Measurements from ENCODE around the gene ARHGAP10.
A peak's percentile ranks its signal among the peaks of the same experiment; 100 is the strongest.

The ARHGAP10 gene

GRCh38 chr4:147732518-147733235 lies 789 bp downstream of the ARHGAP10 start:
- no peak for TF ChIP-seq TCF12 (IDR thresholded peaks at IDR 0.05; ENCODE audit: low read depth)
- TF ChIP-seq, protein P1, sequence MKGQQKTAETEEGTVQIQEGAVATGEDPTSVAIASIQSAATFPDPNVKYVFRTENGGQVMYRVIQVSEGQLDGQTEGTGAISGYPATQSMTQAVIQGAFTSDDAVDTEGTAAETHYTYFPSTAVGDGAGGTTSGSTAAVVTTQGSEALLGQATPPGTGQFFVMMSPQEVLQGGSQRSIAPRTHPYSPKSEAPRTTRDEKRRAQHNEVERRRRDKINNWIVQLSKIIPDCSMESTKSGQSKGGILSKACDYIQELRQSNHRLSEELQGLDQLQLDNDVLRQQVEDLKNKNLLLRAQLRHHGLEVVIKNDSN (IDR thresholded peaks at IDR 0.05), result peak; percentile 65
- TF ChIP-seq ZBTB7A (IDR thresholded peaks at IDR 0.05; ENCODE audit: low read depth), result peak; percentile 74
- TF ChIP-seq, protein P2, sequence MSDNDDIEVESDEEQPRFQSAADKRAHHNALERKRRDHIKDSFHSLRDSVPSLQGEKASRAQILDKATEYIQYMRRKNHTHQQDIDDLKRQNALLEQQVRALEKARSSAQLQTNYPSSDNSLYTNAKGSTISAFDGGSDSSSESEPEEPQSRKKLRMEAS (IDR thresholded peaks at IDR 0.05), result peak; percentile 69; the same call in 1 of the 2 replicates
- no peak for TF ChIP-seq YY1 (IDR thresholded peaks at IDR 0.05; ENCODE audit: low read depth)
- 0 out of 2 replicates have a peak, but pooled peaks have one; percentile 26 for TF ChIP-seq NFIC (IDR thresholded peaks at IDR 0.05)
- no peak for TF ChIP-seq REST (IDR thresholded peaks at IDR 0.05; ENCODE audit: low read depth)
- peak; percentile 53; the same call in 1 of the 2 replicates for TF ChIP-seq TEAD4 (IDR thresholded peaks at IDR 0.05)
- no peak for TF ChIP-seq CEBPB (IDR thresholded peaks at IDR 0.05)

DNA sequence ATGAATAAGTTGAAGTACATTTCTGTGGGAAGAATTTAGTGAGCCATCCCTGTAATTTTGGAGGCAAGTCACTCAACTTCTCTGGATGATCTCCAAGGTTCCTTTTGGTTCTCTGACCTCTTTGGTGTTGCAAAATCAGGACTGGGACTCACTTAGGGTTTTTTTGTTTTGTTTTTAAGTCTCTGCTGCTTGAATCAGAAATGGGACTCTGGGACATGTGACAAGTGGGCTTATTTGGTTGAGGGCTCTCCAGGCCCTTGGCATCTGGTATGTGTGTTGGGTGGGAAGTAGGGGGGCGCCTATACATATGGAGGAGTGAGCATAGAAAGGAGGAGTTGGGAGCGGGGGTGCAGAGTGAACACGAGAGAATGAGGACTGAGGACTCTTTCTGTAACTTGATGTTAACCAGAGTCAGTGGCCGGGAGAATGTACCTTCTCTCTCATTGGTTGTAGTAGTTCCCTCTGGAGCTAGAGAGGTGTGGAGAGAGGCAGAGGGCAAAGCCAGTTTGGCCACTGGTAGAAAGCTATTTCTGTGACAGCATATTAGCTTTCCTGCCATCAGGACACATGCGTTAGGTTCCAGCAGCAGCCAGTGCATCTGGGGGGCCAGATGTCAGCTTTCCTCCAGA lies 1.9 kb downstream of the ARHGAP10 start:
- TF ChIP-seq TEAD4 (IDR thresholded peaks at IDR 0.05) (no peak), YY1 (IDR thresholded peaks at IDR 0.05; ENCODE audit: low read depth) (no peak), EP300 (IDR thresholded peaks at IDR 0.05; ENCODE audit: borderline replicate concordance) (no peak)
- TF ChIP-seq, protein P2 (IDR thresholded peaks at IDR 0.05), result no peak

GRCh38 chr4:147734496-147734895 lies 2.6 kb downstream of the ARHGAP10 start:
- TF ChIP-seq RAD21 (IDR thresholded peaks at IDR 0.05; ENCODE audit: low read depth) (no peak), FOXM1 (IDR thresholded peaks at IDR 0.05; ENCODE audit: borderline replicate concordance, low read depth) (no peak), CREB1 (IDR thresholded peaks at IDR 0.05; ENCODE audit: low read depth) (no peak), REST (IDR thresholded peaks at IDR 0.05; ENCODE audit: low read depth) (no peak), TEAD4 (IDR thresholded peaks at IDR 0.05) (no peak), TCF12 (IDR thresholded peaks at IDR 0.05; ENCODE audit: low read depth) (no peak), EGR1 (IDR thresholded peaks at IDR 0.05) (no peak), EP300 (IDR thresholded peaks at IDR 0.05; ENCODE audit: borderline replicate concordance) (no peak), YY1 (IDR thresholded peaks at IDR 0.05; ENCODE audit: low read depth) (no peak), CEBPB (IDR thresholded peaks at IDR 0.05) (no peak), ZBTB7A (IDR thresholded peaks at IDR 0.05; ENCODE audit: low read depth) (no peak), NFIC (IDR thresholded peaks at IDR 0.05) (no peak), TAF1 (IDR thresholded peaks at IDR 0.05; ENCODE audit: low read depth) (no peak)
- TF ChIP-seq, protein P2 (IDR thresholded peaks at IDR 0.05), result no peak
- TF ChIP-seq, protein P1 (IDR thresholded peaks at IDR 0.05), result no peak

- TF ChIP-seq EGR1 (IDR thresholded peaks at IDR 0.05) (no peak), FOXM1 (IDR thresholded peaks at IDR 0.05; ENCODE audit: borderline replicate concordance, low read depth) (no peak), CREB1 (IDR thresholded peaks at IDR 0.05; ENCODE audit: low read depth) (no peak), CEBPB (IDR thresholded peaks at IDR 0.05) (no peak), ZBTB7A (IDR thresholded peaks at IDR 0.05; ENCODE audit: low read depth) (no peak), RAD21 (IDR thresholded peaks at IDR 0.05; ENCODE audit: low read depth) (no peak), TEAD4 (IDR thresholded peaks at IDR 0.05) (no peak), TAF1 (IDR thresholded peaks at IDR 0.05; ENCODE audit: low read depth) (no peak), REST (IDR thresholded peaks at IDR 0.05; ENCODE audit: low read depth) (no peak), EP300 (IDR thresholded peaks at IDR 0.05; ENCODE audit: borderline replicate concordance) (no peak), TCF12 (IDR thresholded peaks at IDR 0.05; ENCODE audit: low read depth) (no peak), YY1 (IDR thresholded peaks at IDR 0.05; ENCODE audit: low read depth) (no peak), NFIC (IDR thresholded peaks at IDR 0.05) (no peak)
- TF ChIP-seq, protein P2 (IDR thresholded peaks at IDR 0.05), result no peak
- TF ChIP-seq, protein P1 (IDR thresholded peaks at IDR 0.05), result no peak
These were observed 3.8 kb downstream of the ARHGAP10 start for GRCh38 chr4:147735413-147736301.
